ENCODE results near the gene DDA1.

DDA1 gene

DNA sequence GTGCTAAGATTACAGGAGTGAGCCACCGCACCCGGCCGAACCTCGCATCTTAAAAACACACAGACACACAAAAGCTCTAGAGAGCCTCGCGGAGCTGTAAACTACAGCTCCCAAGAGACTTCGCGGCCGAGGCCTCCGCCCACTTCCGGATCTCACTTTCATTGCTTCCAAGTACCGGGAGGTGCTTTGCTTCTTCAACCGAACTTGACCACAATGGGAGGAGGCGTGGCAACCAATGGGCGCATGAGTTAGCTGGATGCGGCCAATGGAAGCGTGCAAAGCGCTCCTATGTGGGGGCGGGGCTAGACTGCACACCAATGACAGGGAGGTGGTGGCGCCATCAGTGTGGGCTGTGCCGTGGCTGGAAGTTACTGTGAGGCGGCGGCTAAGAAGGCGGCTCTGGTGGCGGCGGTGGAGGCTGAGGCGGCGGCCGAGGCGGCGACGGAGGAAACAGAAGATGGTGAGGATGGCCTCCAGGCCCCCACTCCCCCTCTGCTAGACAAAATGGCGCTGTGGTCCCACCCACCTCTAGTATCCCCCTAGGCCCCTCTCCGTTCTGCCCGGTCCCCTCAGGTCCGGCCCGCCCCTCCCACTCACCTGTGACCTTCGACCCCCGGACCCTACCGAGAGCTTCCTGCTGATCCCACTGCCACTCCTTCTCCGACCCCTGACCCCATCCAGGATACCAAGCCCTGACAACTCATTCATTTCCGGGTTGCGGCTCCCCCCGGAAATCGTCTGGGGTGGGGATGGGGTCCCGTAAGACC lies at the start of gene DDA1:
Gene DDA1 (plus strand): TSS at position 366 of the 767 bp plus-strand sequence. CDS start 92 bp downstream, at position 458.
- no peak for TF ChIP-seq GATA2 (IDR thresholded peaks at IDR 0.05; ENCODE audit: low read depth, low read length)
- no peak for TF ChIP-seq GATA3 (IDR thresholded peaks at IDR 0.05; ENCODE audit: low read depth, low read length)

DNA sequence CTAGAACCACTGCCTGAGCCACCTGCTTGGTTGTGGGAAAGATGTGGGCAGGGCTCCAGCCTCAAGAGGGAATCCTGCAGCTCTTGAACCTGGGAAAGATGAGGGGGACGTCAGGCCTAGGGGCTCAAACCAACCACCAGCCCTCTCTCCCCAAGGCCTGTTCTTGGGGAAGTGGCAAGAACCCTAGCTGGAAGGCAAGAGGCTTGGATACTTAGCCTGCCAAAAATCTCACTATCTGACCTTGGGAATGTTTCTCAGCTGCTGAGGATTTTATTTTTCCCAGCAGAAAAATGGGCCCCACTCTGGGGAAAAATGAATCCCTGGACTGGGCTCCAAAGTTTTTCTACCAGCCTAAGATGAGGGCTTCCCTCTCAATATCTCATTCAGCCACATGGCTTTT lies 49.4 kb upstream of the DDA1 start:
- TF ChIP-seq GATA3 (IDR thresholded peaks at IDR 0.05; ENCODE audit: low read depth, low read length) (no peak), GATA2 (IDR thresholded peaks at IDR 0.05; ENCODE audit: low read depth, low read length) (no peak)

DNA sequence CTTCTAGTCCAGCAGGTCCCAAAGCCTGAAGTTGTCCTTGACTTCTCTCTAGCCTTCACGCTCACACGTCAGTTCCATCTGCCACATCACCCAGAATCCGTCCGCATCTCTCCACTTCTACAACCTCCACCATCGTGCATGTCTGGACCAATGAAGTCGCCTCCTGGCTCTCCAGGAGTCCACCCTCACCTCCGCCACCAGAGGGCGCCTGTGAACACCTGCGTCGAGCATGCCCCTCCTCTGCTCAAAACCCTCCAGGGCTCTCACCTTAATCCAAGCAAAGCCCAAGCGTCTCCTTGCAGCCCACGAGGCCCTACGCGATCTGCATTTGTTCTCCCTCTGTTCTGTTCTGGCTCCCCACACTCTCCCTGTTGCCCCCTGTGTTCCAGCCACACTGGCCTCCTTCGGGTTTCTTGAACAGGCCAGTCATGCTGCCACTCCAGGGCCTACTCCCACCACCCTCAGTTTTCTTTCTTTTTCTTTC lies 48.5 kb upstream of the DDA1 start:
- TF ChIP-seq GATA2 (IDR thresholded peaks at IDR 0.05; ENCODE audit: low read depth, low read length) (no peak), GATA3 (IDR thresholded peaks at IDR 0.05; ENCODE audit: low read depth, low read length) (no peak)

DNA sequence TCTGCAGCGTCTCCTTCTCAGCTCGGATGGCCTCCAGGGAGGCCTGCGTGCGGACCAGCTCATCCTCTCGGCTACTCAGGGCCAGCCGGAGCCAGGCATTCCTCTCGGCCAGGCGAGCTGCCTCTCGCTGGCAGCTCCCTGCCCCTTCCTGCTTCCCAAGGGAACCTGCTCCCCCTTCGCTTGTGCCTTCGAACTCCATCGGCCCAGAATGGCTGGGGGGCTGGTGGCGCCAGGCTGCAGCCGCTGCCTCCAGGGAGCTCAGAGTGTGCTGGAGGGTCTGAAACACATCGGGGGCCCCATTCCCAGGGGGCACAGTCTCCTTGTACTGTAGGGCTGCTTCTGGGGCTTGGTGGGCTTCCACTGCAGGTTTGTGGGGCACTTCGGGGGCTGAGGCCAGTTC lies 46.8 kb upstream of the DDA1 start:
- TF ChIP-seq GATA3 (IDR thresholded peaks at IDR 0.05; ENCODE audit: low read depth, low read length) (no peak), GATA2 (IDR thresholded peaks at IDR 0.05; ENCODE audit: low read depth, low read length) (no peak)

DNA sequence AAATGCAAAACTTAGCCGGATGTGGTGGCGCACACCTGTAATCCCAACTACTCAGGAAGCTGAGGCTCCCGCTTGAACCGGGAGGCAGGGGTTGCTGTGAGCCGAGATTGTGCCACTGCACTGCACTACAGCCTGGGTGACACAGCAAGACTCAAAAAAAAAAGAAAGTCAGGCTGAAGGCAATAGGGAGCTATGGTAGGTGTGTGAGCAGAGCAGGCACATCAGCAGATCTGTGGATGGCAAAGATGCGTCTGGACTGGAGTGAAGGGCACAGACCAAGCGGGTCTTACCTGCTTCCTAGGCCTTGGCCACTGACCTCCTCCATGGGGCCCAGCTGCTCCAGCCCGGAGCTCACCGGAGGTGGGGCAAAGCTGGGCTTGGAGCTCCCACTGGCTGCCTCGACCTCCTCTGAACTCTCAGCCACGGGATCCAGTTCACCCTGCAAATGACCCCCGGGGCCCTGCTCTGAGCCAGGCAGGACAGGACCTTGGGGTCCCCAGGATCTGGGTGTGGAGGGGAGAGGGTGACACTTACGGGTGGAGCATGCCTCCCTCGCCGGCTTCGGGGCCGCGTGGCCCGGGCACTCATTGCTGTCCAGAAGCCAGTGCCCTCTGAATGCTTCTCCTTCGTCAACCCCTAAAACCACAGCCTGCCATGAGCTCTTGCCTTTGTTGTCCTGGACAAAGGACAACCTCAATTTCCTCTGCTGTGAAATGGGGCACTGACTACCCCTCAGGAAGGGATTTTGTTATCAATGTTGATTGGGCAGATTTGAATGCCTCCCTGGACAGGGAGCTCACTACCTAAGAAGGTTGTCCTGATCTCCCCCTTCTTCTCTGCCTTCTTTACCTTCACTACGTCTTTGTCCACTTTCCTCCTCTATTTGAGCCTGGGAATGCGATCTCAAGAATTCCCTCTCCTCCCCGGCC lies 45.4 kb upstream of the DDA1 start:
- no peak for TF ChIP-seq GATA3 (IDR thresholded peaks at IDR 0.05; ENCODE audit: low read depth, low read length)
- TF ChIP-seq GATA2 (IDR thresholded peaks at IDR 0.05; ENCODE audit: low read depth, low read length) = no peak

DNA sequence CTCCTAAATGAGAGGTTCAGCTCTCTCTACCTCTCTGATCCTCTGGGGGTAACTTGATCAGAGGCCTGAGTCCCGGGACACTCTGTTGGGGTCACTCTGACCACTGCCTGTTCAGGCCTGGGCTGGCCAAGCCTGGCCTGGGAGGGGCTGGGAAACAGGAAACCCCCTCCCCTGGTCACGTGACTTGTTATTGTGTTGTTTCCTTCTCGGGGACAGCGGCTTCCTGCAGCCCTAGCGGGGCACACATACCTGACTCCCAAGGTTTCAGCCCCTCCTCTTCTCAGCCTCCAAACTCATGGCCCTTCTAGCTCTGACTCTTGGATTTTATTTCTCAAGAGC lies 44.8 kb upstream of the DDA1 start, which contains the start of gene USHBP1:
Gene USHBP1 (minus strand): TSS at position 105 of the 339 bp plus-strand sequence. CDS start 446 bp downstream, outside the sequence.
- no peak for TF ChIP-seq GATA2 (IDR thresholded peaks at IDR 0.05; ENCODE audit: low read depth, low read length)
- no peak for TF ChIP-seq GATA3 (IDR thresholded peaks at IDR 0.05; ENCODE audit: low read depth, low read length)

DNA sequence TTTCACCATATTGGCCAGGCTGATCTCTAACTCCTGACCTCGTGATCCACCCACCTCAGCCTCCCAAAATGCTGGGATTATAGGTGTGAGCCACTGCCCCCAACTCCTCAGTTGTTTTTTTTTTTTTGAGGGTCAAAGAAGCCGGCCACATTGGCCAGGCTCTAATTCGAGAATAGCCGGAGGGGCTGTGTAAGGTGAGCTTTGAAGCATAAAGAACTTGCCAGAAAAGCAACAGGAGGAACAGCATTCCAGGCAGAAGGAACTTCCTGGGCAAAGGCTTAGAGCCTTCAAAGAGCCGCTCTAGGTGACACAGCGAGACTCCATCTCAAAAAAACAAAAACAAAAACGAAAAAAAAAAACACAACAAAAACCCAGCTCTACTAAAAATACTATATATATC lies 43.3 kb upstream of the DDA1 start:
- TF ChIP-seq GATA3 (IDR thresholded peaks at IDR 0.05; ENCODE audit: low read depth, low read length) = no peak
- TF ChIP-seq GATA2 (IDR thresholded peaks at IDR 0.05; ENCODE audit: low read depth, low read length) = no peak

DNA sequence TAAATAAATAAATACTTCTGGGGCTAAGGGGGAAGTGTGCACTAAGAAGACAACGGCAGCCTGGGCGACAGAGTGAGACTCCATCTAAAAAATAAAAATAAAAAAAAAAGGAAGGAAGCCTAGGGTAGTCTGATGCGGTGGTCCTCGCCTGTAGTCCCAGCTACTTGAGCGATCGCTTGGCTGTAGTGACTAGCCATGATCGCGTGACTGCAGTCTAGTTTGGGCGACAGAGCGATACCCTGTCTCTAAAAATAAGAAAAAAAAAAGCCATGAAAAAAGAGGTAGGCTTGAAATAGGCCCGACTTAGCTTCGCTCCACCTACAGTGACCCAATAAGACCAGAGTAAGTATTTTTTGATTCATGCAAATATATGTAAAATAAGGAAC lies 42.8 kb upstream of the DDA1 start:
- no peak for TF ChIP-seq GATA3 (IDR thresholded peaks at IDR 0.05; ENCODE audit: low read depth, low read length)
- TF ChIP-seq GATA2 (IDR thresholded peaks at IDR 0.05; ENCODE audit: low read depth, low read length) = no peak

DNA sequence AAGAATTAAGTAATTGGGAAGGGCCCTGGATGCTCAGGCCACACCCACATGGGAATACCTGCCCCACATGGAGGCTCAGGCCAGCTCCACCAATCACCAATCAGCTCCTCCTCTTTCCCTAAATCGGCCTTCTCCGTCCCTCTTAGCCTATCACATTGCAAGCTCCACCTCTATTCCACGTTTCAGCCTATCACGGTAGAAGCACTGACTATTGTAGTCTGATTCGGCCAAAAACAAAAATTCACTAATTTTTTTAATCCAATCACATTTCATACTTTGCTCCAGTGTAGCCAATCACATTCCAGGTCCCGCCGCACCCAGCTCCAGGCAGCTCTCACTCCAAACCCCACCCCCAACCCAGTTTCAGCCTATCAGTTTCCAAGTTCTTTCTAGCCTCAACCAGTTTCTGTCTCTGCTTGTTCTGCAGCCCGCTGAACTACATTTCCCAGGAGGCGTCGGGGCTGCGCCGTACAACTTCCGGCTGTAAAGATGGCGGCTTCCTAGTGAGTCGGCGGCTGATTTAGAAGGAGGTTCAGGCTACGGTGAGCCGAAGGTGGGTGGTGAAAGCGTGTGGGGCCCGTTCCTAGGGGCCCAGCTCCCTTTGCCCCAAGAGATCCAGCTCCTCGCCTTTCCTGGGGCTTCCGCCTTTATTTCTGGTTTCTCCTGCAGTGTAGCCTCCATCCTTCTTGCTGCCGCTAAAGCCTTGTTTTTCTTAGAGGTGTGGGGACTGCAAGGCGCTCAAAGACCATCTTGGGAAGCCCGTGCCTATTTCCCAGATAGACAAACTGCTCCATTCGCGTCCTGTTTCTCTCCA lies 42.2 kb upstream of the DDA1 start, which contains the start of gene BABAM1:
Gene BABAM1 (plus strand): TSS at position 469 of the 814 bp plus-strand sequence. CDS start 1,364 bp downstream, outside the sequence.
- TF ChIP-seq GATA2 (IDR thresholded peaks at IDR 0.05; ENCODE audit: low read depth, low read length) (no peak), GATA3 (IDR thresholded peaks at IDR 0.05; ENCODE audit: low read depth, low read length) (no peak)

DNA sequence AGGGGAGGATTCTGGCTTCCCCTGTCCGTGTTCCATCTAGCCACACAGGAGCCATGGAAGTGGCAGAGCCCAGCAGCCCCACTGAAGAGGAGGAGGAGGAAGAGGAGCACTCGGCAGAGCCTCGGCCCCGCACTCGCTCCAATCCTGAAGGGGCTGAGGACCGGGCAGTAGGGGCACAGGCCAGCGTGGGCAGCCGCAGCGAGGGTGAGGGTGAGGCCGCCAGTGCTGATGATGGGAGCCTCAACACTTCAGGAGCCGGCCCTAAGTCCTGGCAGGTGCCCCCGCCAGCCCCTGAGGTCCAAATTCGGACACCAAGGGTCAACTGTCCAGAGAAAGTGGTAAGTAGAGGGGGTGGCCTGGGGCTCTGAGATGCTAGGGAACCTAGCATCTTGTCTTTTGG lies 40.6 kb upstream of the DDA1 start:
- TF ChIP-seq GATA3 (IDR thresholded peaks at IDR 0.05; ENCODE audit: low read depth, low read length) = no peak
- TF ChIP-seq GATA2 (IDR thresholded peaks at IDR 0.05; ENCODE audit: low read depth, low read length) = no peak

DNA sequence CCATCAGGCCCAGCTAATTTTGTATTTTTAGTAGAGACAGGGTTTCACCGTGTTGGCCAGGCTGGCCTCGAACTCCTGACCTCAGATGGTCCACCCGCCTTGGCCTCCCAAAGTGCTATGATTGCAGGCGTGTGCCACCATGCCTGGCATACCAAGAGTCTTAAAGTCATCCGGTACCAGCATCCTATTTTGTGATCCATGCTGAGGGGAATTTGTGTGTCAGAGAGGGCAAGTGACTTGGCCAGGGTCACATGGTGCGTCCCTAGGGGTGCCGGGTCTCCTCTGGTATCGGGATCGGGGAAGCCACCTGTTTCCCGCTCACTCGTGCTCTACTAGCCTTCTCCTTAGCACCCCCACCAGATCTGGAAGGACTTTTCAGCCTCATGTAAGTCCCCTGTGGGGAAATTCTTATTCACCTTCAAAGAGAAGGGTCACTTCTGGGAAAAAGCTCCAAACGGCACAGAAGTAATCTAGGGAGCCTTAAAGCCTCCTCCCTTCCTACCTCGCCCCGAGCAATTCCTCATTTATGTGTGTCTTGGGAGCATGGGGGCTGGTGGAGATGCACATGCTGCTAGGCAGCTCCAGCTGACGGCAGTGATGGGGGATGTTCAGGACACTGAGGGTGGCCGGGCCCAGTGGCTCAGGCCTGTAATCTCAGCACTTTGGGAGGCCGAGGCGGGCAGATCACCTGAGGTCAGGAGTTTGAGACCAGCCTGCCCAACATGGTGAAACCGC lies 33.8 kb upstream of the DDA1 start:
- TF ChIP-seq GATA2 (IDR thresholded peaks at IDR 0.05; ENCODE audit: low read depth, low read length) (no peak), GATA3 (IDR thresholded peaks at IDR 0.05; ENCODE audit: low read depth, low read length) (no peak)

DNA sequence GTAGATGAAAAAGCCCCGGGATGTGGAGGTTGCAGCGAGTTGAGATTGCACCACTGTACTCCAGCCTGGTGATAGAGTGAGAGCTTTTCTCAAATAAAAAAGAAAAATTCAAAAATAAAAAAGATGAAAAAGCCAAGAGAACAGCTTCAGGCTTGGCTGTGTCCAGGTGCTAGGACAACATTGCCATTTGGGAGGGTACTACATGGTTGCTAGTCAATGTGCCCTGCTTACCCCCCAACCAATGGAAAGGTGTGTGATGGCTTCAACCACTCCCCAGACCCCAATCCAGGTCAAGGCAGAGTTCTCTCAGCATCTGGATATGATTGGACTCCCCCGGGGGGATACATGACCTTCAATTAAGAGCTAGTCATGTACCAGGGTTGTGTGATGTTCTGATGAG lies 29.9 kb upstream of the DDA1 start:
- TF ChIP-seq GATA3 (IDR thresholded peaks at IDR 0.05; ENCODE audit: low read depth, low read length) = no peak
- TF ChIP-seq GATA2 (IDR thresholded peaks at IDR 0.05; ENCODE audit: low read depth, low read length) = no peak
